HG03558 (cell line): Measurements from ENCODE around the gene IRF8.
"Not testable (repeated sequence)": the region's sequence is repeated elsewhere in the genome, so short reads cannot be mapped to it uniquely, and the experiment has no call there.

Source experiments
- ATAC-seq: cut with Tn5 transposase; IDR thresholded peaks from one replicate; pipeline ENCODE4 v1.9.1; 2021; ENCODE audit warnings: moderate number of reproducible peaks; ENCODE audit not compliant: unreplicated experiment; ENCODE audit errors: extremely low read depth

Gene IRF8, protein sequence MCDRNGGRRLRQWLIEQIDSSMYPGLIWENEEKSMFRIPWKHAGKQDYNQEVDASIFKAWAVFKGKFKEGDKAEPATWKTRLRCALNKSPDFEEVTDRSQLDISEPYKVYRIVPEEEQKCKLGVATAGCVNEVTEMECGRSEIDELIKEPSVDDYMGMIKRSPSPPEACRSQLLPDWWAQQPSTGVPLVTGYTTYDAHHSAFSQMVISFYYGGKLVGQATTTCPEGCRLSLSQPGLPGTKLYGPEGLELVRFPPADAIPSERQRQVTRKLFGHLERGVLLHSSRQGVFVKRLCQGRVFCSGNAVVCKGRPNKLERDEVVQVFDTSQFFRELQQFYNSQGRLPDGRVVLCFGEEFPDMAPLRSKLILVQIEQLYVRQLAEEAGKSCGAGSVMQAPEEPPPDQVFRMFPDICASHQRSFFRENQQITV

DNA sequence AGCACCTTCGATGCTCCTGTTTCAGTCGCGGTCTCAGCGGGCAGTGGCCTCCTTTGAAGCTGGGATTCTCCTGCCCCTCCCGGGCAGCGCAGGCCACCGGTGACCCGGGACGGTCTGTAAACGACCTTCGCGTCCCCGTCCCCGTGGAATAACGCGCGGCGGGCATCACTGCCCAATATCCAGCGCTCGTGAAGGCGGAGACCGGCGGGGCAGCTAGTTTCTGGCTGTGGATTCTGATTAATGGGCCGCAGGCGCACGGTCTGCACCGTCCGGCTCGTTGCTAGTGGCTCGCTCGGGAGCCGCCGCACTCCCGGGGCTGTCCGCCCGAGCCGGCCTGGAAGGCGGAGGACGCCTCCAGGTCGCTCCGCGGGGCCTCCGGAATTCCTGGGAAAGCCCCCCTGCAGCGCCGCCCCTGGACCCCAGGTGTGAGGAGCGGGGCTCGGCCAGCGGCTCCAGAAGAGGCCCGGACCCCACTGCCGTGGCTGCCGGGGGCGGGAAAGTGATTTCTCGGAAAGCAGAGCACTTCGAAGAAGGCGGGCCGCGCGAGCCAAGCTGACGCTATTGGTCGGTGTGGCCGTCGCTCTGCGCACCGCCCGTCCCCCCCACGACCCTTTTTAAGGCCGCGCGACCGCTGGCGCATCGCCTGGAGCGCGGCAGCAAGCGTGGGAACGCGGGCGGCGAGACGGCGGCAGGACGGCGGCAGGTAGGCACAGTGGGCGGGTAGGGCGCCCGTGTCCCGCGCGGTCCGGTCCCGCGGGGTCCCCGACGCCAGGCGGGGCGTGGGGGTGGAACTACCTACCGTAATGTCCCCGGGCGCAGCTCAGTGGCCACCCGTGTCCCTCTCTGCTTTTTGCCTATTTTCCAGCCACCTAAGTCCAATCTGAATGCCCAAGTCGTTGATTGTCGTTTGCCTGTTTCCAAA is at the start of gene IRF8:
Gene IRF8 (plus strand): TSS at position 642 of the 922 bp plus-strand sequence. CDS start 3,854 bp downstream, outside the sequence.
- ATAC-seq: no peak

DNA sequence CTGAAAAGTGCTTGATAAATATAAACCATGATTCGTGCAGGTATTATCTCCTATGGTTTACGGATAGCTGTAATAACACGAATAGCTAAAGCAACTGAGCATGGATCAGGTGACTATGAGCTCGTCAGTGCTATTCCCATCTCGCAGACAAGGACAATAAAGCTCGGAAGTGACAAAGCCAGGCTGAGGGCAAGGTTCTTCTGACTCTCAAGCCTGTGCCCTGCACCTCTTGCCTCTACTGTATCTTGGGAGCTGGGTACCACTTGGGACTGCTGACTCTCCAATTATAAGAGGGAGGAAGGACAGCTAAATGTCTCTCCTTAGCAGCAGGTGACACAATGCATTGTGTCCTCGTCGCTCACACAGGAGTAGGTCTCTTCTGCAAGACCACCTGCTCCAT is 49.6 kb upstream of the IRF8 start:
- ATAC-seq: no peak

DNA sequence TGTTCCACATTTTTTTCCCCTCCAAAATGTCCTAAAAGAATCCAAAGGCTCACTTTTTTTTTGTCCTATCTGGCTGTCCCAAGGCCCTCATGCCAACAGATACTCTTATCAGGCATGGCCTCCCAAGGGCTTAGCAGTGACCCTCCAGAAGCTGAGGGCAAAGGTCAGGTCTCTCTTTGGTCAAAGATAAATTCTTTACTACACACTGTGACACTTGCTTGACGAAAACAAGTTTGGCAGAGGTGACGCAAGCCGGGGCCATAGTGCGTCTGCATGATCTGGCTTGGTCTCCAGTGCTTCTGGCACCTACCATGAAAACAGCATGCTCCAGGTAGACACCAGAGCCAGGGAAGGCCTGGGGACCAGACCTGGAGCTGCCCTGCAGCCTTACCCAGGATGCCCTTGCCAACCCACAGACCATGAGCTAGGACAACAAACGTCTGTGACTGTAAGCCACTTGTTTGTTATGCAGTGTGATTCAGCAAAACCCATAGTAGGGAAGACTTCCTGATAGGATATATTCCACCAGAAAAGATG is 48.5 kb upstream of the IRF8 start:
- no peak for ATAC-seq

DNA sequence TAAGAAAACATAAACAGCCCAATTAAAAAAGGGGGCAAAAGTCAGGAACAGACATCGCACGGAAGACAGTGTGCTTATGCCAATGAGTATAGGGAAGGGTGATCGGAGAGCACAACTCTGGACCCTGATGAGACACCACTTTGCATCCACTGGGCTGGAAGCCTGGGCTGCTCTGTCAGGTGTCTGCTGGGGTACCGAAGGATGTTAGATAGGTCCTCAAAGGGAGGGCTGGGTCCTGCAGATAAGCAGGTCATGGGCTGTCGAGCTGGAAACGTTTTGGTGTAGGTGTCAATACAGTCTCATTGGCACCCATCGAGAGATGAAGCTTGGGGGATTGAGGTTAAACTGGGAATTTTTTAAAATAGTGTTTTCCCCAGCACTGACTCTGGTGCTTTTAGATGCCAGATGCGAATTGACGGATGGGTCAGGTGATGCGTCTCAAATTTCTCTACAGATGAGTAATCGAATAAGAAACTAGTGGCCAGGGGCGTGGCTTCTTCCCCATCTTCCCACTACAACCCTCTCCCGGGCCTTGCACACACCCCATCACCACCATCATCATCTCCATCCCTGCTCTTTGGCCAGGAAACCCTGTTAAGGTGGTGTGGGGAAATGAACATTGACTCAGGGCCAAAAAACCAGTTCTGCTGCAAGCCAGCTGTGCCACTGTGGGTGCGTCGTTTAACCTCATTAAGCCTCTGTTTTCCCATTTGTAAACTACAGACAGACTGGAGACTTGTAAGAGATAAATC is 47.8 kb upstream of the IRF8 start:
- no peak for ATAC-seq

DNA sequence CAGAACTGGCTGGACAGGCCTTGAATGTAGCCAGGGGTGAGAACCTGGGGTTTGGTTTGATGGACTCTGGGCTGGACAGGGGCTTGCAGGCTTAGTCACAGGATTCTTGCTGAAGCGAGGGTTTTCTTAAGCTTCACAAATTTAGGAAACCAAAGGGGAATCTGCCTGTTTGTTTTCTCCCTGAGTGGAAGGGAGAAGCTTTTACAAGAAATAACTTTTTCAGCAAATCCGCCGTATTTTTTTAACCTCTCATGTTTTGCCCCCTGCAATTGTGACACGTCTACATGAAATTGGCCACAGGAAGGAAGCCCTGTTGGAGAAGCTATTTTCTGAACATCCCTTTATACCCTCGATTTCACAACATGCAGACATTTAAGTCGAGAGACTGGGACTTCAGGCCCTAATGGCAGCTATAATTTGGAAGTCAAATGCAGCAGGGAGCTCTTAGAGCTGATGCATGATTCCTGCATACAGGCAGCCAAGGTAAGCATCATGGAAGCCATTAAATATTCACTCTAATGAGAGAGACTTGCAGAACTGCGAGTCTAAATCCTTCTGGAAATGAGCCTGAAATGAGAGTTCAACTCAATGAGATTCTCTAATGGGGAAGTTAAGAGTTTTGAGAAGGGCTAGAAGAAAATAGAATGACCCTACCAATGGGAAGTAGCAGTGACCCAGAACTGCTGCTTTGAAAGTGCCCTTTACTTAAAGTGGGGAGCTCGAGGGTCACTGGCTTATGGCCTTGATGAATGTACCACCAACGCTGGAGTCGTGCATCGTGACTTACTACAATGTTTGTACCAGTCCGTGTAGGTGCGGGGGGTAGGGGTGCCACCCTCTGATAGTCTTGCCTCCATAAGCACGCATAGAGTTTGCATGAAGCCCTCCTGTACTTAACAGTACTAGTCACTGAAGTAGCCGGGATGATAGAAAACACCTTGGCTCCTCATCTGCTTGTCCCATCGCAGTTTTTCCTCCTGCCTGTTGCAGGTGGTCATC is 45.1 kb upstream of the IRF8 start:
- no peak for ATAC-seq

DNA sequence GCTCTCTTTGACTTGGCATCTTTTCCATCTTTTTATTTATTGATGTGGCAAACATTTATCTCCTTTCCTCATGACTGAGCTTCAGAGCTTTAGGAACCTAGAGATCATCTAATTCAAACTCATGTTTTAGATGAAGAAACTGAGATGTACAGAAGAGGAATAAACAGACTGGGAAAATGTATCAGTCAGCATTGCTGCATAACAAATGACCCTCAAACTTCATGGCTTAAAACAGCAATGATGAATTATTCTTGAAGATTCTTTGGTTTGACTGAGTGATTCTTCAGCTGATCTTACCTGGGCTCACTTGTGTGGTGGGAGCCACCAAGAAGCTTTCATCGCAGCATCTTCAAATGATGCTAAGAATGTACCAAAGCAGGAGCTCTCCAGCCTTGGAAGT is 44.0 kb upstream of the IRF8 start:
- no peak for ATAC-seq

DNA sequence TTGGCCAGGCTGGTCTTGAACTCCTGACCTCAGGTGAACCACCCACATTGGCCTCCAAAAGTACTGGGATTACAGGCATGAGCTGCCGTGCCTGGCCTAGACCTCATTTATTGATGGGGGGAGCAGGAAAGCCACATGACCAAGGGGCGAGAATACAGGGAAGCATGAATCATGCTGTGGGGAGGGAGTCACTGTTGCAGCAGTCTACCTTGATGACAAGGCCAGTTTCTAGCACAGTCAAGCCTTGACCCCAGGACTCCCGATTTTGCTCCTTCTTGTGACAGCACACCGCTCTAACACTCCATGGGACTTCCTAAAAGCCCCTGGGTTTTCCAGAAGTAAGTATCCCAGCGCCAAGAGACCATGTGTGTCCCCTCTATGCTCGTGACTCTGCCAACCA is 42.9 kb upstream of the IRF8 start:
- no peak for ATAC-seq

DNA sequence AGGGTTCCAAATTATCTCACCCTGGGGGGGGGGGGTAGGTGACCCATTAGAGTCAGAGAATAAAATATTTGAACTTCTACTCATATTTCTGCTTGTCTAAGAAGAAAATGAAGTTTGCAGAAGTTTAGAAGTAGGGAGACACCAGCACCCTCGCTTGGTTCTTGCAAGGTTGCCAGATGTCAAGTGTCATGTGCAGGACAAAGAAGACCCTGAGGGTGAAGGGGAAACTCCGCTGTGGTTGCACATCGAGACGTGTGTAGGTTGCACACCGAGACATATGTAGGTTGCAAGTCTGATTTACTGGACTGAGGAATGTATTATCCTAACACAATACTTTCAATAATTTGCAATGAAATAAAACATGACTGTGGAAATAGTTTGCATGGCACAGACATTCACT is 42.4 kb upstream of the IRF8 start:
- ATAC-seq: no peak

DNA sequence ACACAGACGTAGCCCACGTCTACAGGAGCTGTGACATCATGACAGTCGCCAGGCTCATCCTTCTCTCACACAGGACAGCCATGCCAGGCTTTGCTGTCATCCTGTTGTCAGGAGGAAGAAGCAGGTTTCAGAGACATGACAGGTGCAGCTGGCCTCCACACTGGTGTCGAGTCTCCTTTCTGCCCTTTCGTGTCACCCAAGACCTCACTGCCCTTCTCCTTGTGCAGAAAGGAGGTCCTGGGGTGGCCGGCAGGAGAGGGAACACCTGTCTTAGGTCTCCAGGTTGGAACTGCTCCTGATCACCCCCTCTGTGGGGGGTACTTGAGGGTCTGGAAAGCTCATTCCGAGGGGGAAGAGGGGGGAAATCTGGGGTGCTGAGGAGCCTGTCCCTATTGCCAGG is 41.6 kb upstream of the IRF8 start:
- ATAC-seq: no peak

DNA sequence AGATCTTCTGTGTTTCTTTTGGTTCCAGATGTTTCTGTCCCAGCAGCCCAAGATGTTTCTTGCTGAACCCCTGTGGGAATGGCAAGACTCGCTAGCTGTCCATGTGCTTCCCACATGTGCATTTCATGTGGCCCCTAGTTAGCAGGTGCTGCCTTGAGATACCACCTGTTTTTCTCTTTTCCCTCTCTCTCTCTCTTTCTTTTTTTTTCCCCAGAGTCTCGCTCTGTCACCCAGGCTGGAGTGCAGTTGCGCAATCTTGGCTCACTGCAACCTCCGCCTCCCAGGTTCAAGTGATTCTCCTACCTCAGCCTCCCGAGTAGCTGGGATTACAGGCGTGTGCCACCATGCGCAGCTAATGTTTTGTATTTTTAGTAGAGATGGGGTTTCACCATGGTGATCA is 40.4 kb upstream of the IRF8 start:
- not testable (repeated sequence) for ATAC-seq

DNA sequence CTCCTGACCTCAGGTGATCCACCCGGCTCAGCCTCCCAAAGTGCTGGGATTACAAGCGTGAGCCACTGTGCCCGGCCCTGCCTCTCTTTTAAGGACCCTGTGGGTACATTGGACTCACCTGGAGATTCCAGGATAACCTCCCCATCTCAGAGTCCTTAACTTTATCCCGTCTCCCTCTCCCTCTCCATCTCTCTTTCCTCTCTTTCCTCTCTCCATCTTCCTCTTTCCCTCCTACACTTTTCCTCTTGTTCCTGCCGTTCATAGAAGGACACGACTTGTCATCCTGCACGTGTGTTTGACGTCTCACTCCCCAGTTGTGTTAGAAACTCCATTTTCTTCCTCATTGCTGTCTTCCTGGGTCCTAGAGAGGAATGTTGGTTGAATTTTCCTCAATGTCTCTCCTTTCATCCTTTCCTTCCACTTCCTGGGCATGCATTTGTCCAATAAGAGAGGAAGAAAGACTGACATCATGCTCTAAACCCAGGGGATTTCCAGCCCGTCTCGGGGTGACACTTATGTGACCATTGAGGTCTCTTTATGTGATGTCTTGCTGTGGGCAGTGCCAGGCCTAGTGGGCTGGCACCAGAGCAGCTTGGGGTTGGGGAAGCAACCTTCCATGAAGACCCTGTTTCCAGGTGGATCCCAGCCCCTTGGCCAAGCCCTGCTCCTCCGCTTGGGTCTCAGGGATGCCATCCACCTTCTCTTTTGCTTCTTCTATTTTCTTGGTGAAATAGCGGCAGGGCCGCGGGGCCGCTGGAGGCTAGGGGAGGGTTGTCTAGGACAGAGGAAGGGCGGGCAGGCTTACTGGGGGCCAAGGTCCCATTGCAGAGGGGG is 39.8 kb upstream of the IRF8 start:
- no peak for ATAC-seq

DNA sequence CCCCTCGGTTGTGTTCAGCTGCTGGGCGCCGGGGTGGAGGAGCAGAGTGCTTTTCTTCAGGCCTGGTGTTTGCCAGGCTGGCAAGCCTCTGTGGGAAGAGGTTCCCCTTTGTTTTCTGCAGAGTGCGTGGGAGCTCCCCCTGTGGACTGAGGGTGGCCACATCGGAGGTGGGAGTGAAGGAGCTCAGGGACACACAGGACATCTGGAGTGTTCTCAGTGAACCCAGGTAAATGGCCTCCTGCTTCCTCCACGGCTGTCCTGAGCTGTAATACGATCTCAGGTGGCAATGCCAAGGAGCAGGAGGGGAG is 39.2 kb upstream of the IRF8 start:
- ATAC-seq: no peak

DNA sequence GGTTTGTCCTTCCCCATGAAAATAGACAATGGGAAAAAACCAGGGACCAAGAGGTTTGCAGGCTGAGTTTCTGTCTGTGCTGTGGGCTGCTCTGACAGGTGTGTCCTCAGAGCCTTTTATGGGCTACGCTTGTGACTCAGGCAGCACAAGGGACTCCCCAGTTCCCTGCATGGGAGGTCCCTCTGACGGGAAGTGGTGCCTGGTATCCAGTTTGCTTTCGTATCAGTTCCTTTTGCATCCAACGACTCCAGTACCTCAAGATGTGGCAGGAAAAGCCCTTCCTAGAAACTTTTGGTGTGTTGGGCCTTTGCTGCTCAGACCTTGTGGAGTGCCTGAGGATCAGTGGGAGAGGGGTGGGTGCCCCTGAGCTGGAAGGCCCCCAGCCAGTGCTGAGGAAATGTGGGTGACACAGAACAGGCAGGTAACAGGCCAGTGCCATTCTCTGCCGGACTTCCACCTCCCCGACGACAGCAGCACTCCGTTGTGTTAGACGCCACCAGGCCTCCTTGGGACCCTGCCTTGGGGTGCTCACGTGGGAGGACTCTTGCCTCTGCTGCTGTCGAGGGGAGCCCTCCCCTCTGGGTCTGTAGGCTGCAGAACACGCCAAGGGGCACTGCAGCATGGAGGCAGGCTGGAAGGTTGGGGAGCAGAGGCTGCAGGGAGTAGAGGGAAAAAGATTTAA is 38.4 kb upstream of the IRF8 start:
- ATAC-seq: no peak

DNA sequence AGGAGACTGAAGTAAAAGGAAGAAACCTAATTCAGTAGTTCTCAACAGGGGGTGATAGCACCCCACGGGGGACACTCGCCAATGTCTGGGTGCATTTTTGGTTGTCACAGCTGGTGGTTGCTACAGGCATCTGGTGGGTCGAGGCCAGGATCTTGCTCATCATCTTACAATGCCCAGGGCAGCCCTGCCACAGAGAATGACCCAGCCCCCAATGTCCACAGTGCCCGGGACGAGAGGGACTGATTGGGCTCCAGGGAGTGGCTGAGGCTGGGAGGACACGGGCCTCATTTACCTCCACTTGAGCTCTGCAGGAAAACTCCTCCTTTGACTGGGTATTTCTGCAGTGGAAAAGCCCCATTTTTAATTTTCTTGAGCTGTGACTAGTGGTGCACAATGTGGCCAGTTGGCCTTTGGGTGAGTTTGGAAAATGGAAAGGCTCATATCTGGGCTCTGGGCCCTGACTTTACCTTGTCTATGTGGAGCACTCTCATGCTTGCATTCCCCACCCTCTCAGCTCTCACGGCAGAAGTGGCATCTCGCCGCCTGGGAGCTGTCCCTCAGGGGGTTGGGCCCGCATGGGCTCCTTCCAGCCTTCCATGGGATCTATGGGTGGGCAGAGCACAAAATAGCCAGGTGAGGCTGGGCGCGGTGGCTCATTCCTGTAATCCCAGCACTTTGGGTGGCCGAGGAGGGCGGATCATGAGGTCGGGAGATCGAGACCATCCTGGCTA is 37.7 kb upstream of the IRF8 start:
- ATAC-seq: no peak

DNA sequence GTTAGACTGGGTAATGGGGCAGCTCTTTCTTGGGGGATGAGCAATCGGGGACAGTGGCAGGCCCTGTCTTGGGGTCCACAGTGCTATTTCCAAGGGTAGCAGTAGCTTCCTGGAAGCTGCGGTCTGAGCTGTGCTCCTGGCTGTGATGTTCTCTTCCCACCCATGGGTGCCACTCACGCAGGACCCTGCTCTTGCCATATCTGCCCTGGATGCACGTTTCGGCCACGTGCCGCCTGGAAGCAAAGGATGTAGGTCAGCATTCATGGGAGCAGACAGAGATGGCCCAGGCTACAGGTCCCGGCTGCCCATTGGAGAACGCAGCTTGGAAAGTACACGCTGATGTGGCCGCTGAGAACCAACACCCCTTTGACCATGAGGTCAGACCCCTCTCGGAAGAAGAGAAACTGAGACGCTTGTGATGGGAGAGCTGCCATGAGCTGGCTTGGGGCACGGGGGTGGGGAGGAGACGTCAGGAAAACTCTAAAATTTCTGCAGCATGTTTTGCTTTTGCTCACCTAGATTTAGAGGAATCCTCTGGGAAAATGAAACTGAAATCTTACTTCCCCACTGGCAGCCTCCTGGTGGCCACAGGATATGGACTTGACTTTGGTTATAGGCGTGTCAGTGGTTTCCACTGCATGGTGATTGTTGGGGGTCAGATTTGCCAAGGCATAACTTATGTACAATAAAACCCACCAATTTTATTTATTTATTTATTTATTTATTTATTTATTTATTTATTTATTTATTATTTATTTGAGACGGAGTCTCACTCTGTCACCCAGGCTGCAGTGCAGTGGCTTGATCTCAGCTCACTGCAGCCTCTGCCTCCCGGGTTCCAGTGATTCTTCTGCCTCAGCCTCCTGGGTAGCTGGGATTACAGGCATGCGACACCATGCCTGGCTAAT is 36.2 kb upstream of the IRF8 start:
- no peak for ATAC-seq

DNA sequence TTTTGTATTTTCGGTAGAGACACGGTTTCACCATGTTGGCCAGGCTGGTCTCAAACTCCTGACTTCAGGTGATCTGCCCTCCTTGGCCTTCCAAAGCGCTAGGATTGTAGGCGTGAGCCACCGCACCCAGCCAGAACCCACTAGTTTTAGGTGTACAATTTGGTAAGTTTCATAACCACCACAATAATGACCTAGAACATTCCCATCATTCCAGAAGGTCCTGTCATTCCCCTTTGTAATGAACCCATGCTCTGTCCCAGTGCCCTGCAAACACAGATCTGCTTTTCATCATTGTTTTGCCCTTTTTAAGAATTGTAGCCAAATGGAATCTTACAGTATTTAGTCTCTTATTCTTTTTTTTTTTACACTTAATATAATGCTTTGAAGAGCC is 35.6 kb upstream of the IRF8 start:
- no peak for ATAC-seq
